Pancreas (tissue), 10 donors: ENCODE results near the gene RNASE9. TPM values are rescaled to one million over a fixed set of nuclear protein-coding genes. Genes with fewer than 3 reads are reported as not detected.

ENCODE experiments used
- ATAC-seq, 4 donors: fragments of 200-7000 bp; cut with Tn5 transposase; one replicate each; pipeline versions ENCODE4 v1.8.0 to v1.9.1; 2020; ENCODE audit warnings: mild to moderate bottlenecking in 4 of 4, moderate library complexity in 4 of 4
- DNase-seq, 6 donors: peaks; one replicate each; pipeline ENCODE4 v3.0.0-alpha.2; 2020
- FAIRE-seq: peaks from 2 replicates; lab custom pipeline; 2012; peaks lifted over from hg19 to GRCh38; lab: Jason Lieb, UNC
- H3K27ac ChIP-seq, 4 donors: fragments of 200-600 bp; sonication (generic); 1 replicate in 3 of 4; 2 replicates in 1 of 4; pipeline versions ENCODE4 v1.5.0 to v1.8.0; 2020
- H3K27me3 ChIP-seq, 4 donors: fragments of 200-600 bp; one replicate each; pipeline ENCODE4 v1.8.0; 2021
- H3K36me3 ChIP-seq, 3 donors: fragments of 200-600 bp; sonication (generic) in 1 of 3; one replicate each; pipeline versions ENCODE4 v1.5.0 to v1.8.0; 2020 to 2021
- H3K4me1 ChIP-seq, 3 donors: fragments of 200-600 bp; one replicate each; pipeline ENCODE4 v1.8.0; 2021
- H3K4me3 ChIP-seq, 4 donors: fragments of 200-600 bp; sonication (generic) in 2 of 4; one replicate each; pipeline versions ENCODE4 v1.5.0 to v1.8.0; 2020 to 2021
- H3K9me3 ChIP-seq, 4 donors: fragments of 200-600 bp; one replicate each; pipeline ENCODE4 v1.8.0; 2021
- CTCF ChIP-seq, 4 donors: fragments of 200-600 bp; sonication (generic) in 3 of 4; IDR thresholded peaks; one replicate each; pipeline versions ENCODE4 v1.5.0 to v1.8.0; 2021; ENCODE audit warnings: antibody characterized with exemption in 4 of 4
- WGBS, 2 donors: extraction: QIAGEN DNeasy Blood & Tissue Kit; methylation state at CpG; one replicate each; pipeline ENCODE4 v1.1.7; 2013; 5-methylcytosine and 5-hydroxymethylcytosine counted together
- intact Hi-C, 3 donors: fragments of 100-400 bp; cut with DNase I; formaldehyde crosslinking; loops; one replicate each; pipeline versions ENCODE4 v1.11.1 to v1.14.2; 2022
- polyA plus RNA-seq, 2 donors: library from polyadenylated mRNA; stranded (reverse); fragments of 200-250 nt; gene quantifications; one replicate each; pipeline ENCODE4 v1.2.3, GENCODE V29; 2013
- total RNA-seq, 6 donors: library from RNA; stranded (reverse); fragmentation: NEBNext Ultra II Directional in 4 of 6; extraction: Animal tissue kit (Norgen Biotek cat#: 25700) in 4 of 6; gene quantifications; one replicate each; pipeline versions ENCODE4 v1.2.1 to v1.2.4, GENCODE V29; 2021 to 2023
- donor health status: healthy with polysubstance abuse.
- donor health status: DM: no; HTN: no; CAD: no; lungs with moderate emphysema.
- donor health status: DM: no; HTN: no; CAD: no.
- donor health status: control.
- donor health status: control.
- donor health status: Bipolar disorder and iron deficiency.
- donor health status: DM: yes; HTN: yes; CAD: no.
- donor health status: DM: no; HTN: no; CAD: no.
- donor health status: DM: no; HTN: no; CAD: no.
- donor health status: DM: yes; HTN: yes; CAD: no.

The RNASE9 gene
- total and polyA plus RNA-seq, 8 donors, result not detected

- no peak for FAIRE-seq
- no peak for ATAC-seq
- Histone ChIP-seq H3K4me3 (no peak overlapping the region), H3K36me3 (no peaks in the 10 kb centered on the region), H3K9me3 (no peaks in the 10 kb centered on the region), H3K27me3 (no peaks in the 10 kb centered on the region), H3K27ac (no peak overlapping the region), H3K4me1 (no peaks in the 10 kb centered on the region)
- WGBS, 2 donors, result 79 to 85% methylated on average over 2 of the region's 2 CpGs
- intact Hi-C loops, result no loop called here
- no peak for TF ChIP-seq CTCF (IDR thresholded peaks at IDR 0.05)
- no peak for DNase-seq
Measured at GRCh38 chr14:20550926-20551325, 9.9 kb downstream of the RNASE9 start.

- no peak for TF ChIP-seq CTCF (IDR thresholded peaks at IDR 0.05)
- H3K27ac ChIP-seq, result no peak overlapping the region
- H3K9me3 ChIP-seq, result no peaks in the 10 kb centered on the region
- no peaks in the 10 kb centered on the region for H3K36me3 ChIP-seq
- intact Hi-C loops, result no loop called here
- H3K4me1 ChIP-seq, result no peaks in the 10 kb centered on the region
- no peak overlapping the region for H3K4me3 ChIP-seq
- 77 to 79% methylated on average over 10 of the region's 10 CpGs for WGBS, 2 donors
- DNase-seq (no peak), FAIRE-seq (no peak), ATAC-seq (no peak)
- H3K27me3 ChIP-seq, result no peaks in the 10 kb centered on the region
Measured at GRCh38 chr14:20548414-20549158, 12.3 kb downstream of the RNASE9 start.

- intact Hi-C loops, result no loop called here
- 49 to 60% methylated on average over 3 of the region's 3 CpGs for WGBS, 2 donors
- H3K4me3 ChIP-seq, result no peak overlapping the region
- H3K27ac ChIP-seq, result no peak overlapping the region
- no peak for FAIRE-seq
- no peak for DNase-seq
- H3K9me3 ChIP-seq, result no peaks in the 10 kb centered on the region
- H3K4me1 ChIP-seq, result no peaks in the 10 kb centered on the region
- ATAC-seq, result no peak
- TF ChIP-seq CTCF (IDR thresholded peaks at IDR 0.05), result no peak
- no peaks in the 10 kb centered on the region for H3K36me3 ChIP-seq
- H3K27me3 ChIP-seq, result no peaks in the 10 kb centered on the region
Measured at GRCh38 chr14:20546877-20547276, 14.0 kb downstream of the RNASE9 start.

GRCh38 chr14:20539906-20540305 is 20.9 kb downstream of the RNASE9 start:
- WGBS, 2 donors, result 56 to 65% methylated on average over 4 of the region's 4 CpGs
- DNase-seq (no peak), ATAC-seq (no peak), FAIRE-seq (no peak)
- H3K4me3 ChIP-seq, result no peak overlapping the region
- TF ChIP-seq CTCF (IDR thresholded peaks at IDR 0.05), result no peak
- H3K4me1 ChIP-seq, result no peaks in the 10 kb centered on the region
- no peaks in the 10 kb centered on the region for H3K9me3 ChIP-seq
- H3K27ac ChIP-seq, result no peak overlapping the region
- no peaks in the 10 kb centered on the region for H3K36me3 ChIP-seq
- intact Hi-C loops, result no loop called here
- no peaks in the 10 kb centered on the region for H3K27me3 ChIP-seq
